ENCODE results near the gene GPR89B.
"Not testable (repeated sequence)": the region's sequence is repeated elsewhere in the genome, so short reads cannot be mapped to it uniquely, and the experiment has no call there.

The GPR89B gene

GRCh38 chr1:147928236-147929132, at the start of gene GPR89B:
Gene GPR89B (plus strand): TSS chr1:147928420. CDS start chr1:147928537, 117 bp downstream.
- peak; percentile 91 for DNase-seq

GRCh38 chr1:147879911-147880310, 48.3 kb upstream of the GPR89B start:
- no peak for DNase-seq

- no peak for DNase-seq
Measured at GRCh38 chr1:147882535-147882934, 45.7 kb upstream of the GPR89B start.

GRCh38 chr1:147890177-147890790, 37.9 kb upstream of the GPR89B start:
- DNase-seq = peak; percentile 76

GRCh38 chr1:147891088-147891487, 37.1 kb upstream of the GPR89B start:
- DNase-seq = no peak

- DNase-seq = peak; percentile 5
Measured at GRCh38 chr1:147892216-147892615, 36.0 kb upstream of the GPR89B start.

- peak; percentile 62 for DNase-seq
Measured at GRCh38 chr1:147892731-147893214, 35.4 kb upstream of the GPR89B start.

GRCh38 chr1:147895123-147895522, 33.1 kb upstream of the GPR89B start:
- no peak for DNase-seq

- DNase-seq = no peak
Measured at GRCh38 chr1:147897029-147897752, 31.0 kb upstream of the GPR89B start.

GRCh38 chr1:147897789-147898188, 30.4 kb upstream of the GPR89B start:
- no peak for DNase-seq

GRCh38 chr1:147902253-147902845, 25.9 kb upstream of the GPR89B start, which contains the start of gene GJA8:
Gene GJA8 (plus strand): TSS chr1:147902795. CDS start chr1:147907956, 5,161 bp downstream.
- DNase-seq = no peak

GRCh38 chr1:147904726-147905125, 23.5 kb upstream of the GPR89B start:
- no peak for DNase-seq

- DNase-seq = no peak
Measured at GRCh38 chr1:147907786-147908509, 20.3 kb upstream of the GPR89B start.

GRCh38 chr1:147912553-147912952, 15.7 kb upstream of the GPR89B start:
- DNase-seq = no peak

- no peak for DNase-seq
Measured at GRCh38 chr1:147913362-147913942, 14.8 kb upstream of the GPR89B start.

- peak; percentile 57 for DNase-seq
Measured at GRCh38 chr1:147919896-147920295, 8.3 kb upstream of the GPR89B start.

GRCh38 chr1:147924813-147925212, 3.4 kb upstream of the GPR89B start:
- DNase-seq = no peak

GRCh38 chr1:147927215-147927614, 1.0 kb upstream of the GPR89B start:
- not testable (repeated sequence) for DNase-seq

- DNase-seq = not testable (repeated sequence)
Measured at GRCh38 chr1:147927689-147928088, 531 bp upstream of the GPR89B start.

- not testable (repeated sequence) for DNase-seq
Measured at GRCh38 chr1:147931137-147931536, 2.9 kb downstream of the GPR89B start.

GRCh38 chr1:147935296-147935695, 7.1 kb downstream of the GPR89B start:
- not testable (repeated sequence) for DNase-seq

- not testable (repeated sequence) for DNase-seq
Measured at GRCh38 chr1:147940456-147940855, 12.2 kb downstream of the GPR89B start.

Measured in suppressor macrophage treated with lipopolysaccharide for 4 hours (primary cell).